HuH-7 (cell line): ENCODE data around the gene SLC13A3.

Experiments
- DNase-seq: peaks from one replicate; pipeline ENCODE4 v3.0.0; 2011; ENCODE audit warnings: low spot score

SLC13A3 gene

GRCh38 chr20:46636514-46636913 lies 14.7 kb downstream of the SLC13A3 start:
- DNase-seq = no peak

GRCh38 chr20:46635514-46636136 lies 15.6 kb downstream of the SLC13A3 start:
- DNase-seq = no peak

GRCh38 chr20:46634528-46634927 lies 16.7 kb downstream of the SLC13A3 start:
- no peak for DNase-seq

- DNase-seq = no peak
Measured at GRCh38 chr20:46631874-46632446, 19.3 kb downstream of the SLC13A3 start.

- no peak for DNase-seq
Measured at GRCh38 chr20:46631212-46631869, 19.9 kb downstream of the SLC13A3 start.

GRCh38 chr20:46630306-46630705 lies 21.0 kb downstream of the SLC13A3 start:
- DNase-seq = no peak

GRCh38 chr20:46629341-46629740 lies 21.9 kb downstream of the SLC13A3 start:
- DNase-seq = no peak

- DNase-seq = no peak
Measured at GRCh38 chr20:46627234-46627633, 24.0 kb downstream of the SLC13A3 start.

GRCh38 chr20:46626758-46627157 lies 24.5 kb downstream of the SLC13A3 start:
- DNase-seq = no peak

GRCh38 chr20:46625875-46626373 lies 25.3 kb downstream of the SLC13A3 start:
- no peak for DNase-seq

- DNase-seq = no peak
Measured at GRCh38 chr20:46624946-46625345, 26.3 kb downstream of the SLC13A3 start.

GRCh38 chr20:46622165-46622564 lies 29.1 kb downstream of the SLC13A3 start:
- DNase-seq = no peak

GRCh38 chr20:46621492-46621891 lies 29.8 kb downstream of the SLC13A3 start:
- DNase-seq = no peak

- DNase-seq = no peak
Measured at GRCh38 chr20:46619445-46619844, 31.8 kb downstream of the SLC13A3 start.

- no peak for DNase-seq
Measured at GRCh38 chr20:46618316-46619100, 32.8 kb downstream of the SLC13A3 start.

- no peak for DNase-seq
Measured at GRCh38 chr20:46614503-46614902, 36.8 kb downstream of the SLC13A3 start.

- no peak for DNase-seq
Measured at GRCh38 chr20:46610145-46610544, 41.1 kb downstream of the SLC13A3 start.

GRCh38 chr20:46609043-46609442 lies 42.2 kb downstream of the SLC13A3 start:
- DNase-seq = no peak

- no peak for DNase-seq
Measured at GRCh38 chr20:46607849-46608497, 43.3 kb downstream of the SLC13A3 start.

- DNase-seq = peak; percentile 25
Measured at GRCh38 chr20:46607191-46607848, 43.9 kb downstream of the SLC13A3 start.

- no peak for DNase-seq
Measured at GRCh38 chr20:46606817-46607190, 44.5 kb downstream of the SLC13A3 start.
